ENCODE results near the gene CIZ1.
"Not testable (repeated sequence)": the region's sequence is repeated elsewhere in the genome, so short reads cannot be mapped to it uniquely, and the experiment has no call there.

The CIZ1 gene

DNA sequence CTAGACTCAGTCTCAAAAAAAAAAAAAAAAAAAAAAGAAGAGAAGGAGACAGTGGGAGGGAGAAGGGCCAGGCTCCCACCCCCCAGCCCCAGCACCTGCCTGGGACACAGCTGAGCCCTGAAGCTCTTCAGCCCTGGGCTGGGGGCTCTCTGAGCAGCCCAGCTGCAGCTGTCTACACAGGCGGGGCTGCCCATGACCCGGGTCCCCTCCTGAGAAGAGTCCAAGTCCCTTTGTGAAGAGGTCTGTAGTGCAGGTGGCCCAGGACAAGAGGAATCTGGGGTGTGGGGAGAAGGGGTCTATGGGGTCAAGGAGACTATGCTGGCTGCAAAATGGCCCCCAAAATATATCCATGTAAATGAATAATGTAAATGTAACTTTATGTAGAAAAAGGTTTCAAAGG lies 48.8 kb downstream of the CIZ1 start:
- no peak for FAIRE-seq

DNA sequence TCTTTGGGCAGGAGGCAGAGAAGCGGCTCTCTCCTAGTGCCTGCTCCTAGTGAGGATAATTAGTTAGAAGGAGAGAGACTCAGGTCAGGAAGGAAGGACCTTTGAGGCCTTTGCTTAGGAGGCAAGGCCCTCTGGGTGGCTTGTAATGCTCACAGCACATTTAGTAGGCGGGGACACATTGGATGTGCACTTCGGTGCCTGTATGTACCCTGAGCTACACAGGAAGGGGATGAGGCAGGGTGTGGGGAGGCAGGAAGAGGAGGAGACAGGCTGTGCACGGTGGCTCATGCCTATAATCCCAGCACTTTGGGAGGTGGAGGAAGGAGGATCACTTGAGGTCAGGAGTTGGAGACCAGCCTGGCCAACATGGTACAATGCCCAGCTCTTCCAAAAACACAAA lies 49.3 kb downstream of the CIZ1 start:
- no peak for FAIRE-seq

DNA sequence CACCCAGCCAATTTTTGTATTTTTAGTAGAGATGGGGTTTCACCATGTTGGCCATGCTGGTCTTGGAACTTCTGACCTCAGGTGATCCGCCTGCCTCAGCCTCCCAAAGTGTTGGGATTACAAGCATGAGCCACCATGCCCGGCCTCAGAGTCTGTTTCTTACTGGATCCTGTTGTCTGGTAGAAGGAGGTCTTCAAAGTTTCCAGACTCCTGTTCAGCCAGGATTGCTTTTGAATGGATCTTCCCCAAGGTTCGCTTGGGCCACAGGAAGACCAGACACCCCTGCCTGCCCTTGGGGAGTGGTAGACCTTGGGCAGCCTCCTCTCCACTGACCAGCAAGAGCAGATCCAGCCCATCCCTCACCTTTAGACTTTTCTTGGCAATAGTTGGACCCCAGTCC lies 49.8 kb downstream of the CIZ1 start:
- no peak for FAIRE-seq

DNA sequence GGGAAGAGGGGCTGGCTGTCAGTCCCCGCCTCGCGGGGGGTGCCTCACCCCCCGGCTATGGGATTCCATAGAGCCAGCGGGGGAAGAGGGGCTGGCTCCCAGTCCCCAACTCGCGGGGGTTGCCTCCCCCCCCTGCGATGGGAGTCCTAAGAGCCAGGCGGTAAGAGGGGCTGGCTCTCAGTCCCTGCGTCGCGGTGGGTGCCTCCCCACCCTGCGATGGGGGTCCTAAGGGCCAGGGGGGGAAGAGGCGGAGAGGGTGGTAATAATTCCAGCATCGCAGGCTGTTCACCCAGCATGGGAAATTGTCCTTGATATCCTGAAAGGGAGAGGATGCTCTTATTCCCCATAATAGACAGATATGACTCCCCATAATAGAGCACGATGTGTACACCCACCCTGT lies 51.8 kb downstream of the CIZ1 start:
- no peak for FAIRE-seq

DNA sequence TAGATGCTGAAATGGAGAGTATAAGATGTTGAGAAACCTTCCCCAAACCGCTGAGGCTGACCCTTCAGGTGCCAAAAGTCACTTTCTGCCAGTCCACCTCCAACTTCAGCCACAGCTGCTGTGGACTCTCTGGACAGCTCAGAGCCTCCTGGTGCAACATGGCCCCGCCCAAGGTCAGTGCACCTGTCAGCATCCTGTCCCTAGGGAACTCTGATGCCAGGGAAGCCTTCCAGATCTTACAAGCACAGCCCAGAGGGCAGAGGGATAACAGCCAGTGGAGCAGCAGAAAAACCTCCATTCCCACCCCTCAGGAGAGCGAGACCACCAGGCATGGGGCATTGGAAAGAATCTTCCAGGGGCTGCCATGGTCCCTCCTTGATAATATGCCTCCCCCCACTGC lies 53.4 kb downstream of the CIZ1 start:
- FAIRE-seq, result no peak

DNA sequence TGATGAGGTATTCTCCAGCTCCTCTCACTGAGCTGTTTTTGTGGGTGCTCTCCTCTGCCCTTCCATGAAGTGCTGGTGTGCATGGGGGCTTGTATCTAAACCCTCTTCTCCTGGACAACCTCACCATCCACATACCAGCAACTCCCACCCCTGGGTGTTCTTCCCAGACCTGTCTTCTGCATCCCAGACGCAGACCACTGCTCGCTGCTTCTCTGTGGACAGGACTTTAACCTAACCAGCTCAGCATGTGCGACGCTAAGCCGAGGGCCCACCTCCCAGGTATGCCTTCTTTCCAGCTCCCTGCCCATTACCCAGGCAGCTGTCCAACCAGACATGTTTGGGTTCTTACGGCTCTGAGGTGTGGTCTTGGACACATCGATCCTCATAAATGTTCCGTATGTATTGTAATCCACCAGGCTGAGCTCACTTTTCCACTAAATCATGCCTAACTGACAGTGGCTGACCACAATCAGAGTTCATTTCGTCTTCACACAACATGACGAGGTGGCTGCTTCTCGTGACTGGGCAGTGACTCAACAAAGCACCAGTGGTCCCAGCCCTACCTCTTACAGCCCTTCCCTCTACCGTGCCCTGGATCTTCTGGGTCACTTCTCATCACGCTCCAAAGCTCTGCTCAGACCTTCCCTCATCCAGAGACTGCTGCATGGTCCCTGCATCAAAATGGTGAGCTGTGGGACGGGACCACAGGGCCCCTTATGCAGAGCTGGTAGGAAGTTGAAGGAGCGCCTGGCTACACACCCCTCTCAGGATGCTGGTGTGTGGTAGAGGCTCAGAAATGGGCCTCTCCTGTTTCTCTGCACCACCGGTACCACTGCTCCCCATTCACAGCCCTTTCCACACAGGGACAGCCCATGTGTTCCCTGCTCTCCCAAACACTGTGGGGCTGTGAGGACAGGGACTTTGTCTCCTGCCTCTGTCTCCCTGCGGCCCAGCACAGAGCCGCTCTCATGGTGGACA lies 54.3 kb downstream of the CIZ1 start:
- no peak for FAIRE-seq

DNA sequence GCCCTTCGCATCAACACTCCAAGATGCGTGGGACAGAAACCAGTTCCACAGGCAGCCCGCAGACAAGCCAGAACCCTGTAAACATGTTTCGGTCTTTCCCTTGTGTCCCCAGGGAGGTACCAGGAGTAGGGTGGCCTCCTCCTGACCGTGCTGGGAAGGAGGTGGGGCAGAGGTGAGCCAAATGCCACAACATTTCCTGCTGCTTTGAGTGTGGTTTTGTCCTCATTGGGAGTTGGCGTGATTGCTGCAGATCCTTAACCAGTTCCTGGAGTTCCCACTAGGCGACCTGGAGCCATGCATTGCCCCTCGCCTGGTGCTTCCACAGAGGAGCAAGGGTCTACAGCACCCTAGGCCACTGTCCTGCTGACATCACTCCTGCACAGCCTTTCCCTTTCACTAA lies 55.8 kb downstream of the CIZ1 start:
- FAIRE-seq, result not testable (repeated sequence)

DNA sequence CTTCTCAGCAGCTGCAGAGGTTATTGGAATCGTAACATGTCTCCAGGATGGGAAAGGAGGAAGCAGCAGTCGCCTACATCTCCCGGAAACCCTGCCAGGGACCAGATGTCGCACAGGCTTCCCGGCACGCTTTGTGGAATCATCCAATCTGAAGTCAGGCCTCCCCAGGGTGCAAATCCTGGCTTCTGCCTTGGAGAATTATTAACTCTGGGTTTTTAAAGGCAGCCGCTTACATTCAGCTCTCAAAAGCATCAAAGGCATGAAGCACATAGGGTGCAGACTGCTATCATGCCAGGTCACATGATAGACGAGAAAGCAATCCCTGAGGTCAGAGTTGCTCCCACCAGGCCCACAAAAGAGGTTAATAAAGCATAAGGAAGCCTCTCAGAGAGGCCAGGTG lies 59.2 kb downstream of the CIZ1 start:
- peak; percentile 98 for FAIRE-seq

DNA sequence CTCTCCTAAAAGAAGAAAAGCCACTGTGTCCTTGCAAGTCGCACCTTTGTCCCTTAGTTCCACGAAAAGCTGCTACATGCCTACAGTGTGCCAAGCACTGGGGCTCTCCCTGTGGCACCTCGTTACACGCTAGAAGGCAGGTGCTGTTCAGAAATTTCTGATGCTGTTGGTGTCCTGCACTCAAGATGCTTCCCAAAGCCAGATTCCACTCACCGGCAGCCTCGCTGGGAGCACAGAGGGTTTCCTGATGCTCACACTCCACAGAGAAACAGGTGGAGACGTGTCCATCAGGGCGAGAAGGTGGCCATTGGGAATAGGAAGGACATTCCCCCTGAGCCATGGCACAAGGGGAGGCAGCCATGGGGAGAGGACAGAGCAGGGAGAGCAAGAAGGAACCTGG lies 60.0 kb downstream of the CIZ1 start:
- not testable (repeated sequence) for FAIRE-seq

DNA sequence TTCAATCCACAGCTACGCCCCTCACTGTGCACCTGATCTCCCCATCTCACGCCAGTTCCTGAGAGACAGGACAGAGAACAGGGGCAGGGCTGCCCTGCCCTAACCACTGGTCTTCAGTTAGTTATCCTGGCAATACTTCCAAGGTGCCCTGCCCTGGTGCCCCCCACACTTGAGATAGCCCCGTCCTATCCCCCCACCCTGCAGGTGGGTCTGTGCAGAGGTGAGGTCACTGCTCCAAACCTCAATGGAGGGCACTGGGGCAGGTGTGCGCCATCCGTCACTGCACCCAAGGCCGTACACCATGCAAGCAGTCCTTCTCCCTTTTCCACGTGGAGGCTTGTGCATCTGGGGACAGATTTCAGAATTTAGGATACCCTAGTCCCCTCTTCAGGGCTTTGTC lies 60.7 kb downstream of the CIZ1 start:
- not testable (repeated sequence) for FAIRE-seq

DNA sequence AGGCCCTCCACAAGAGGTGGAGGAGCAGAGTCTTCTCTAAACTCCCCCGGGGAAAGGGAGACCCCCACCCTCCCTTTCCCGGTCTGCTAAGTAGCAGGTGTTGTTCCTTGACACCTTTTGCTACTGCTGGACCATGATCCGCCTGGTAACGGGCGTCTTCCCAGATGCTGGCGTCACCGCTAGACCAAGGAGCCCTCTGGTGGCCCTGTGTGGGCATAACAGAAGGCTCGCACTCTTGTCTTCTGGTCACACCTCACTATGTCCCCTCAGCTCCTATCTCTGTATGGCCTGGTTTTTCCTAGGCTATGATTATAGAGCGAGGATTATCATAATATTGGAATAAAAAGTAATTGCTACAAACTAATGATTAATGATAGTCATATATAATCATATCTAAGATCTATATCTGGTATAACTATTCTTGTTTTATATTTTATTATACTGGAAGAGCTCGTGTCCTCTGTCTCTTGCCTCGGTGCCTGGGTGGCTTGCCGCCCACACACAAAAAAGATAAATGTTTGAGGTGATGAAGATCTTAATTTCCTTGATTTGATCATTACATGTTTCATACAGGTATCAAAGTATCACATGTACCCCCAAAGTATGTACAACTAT lies 61.3 kb downstream of the CIZ1 start:
- FAIRE-seq, result not testable (repeated sequence)

DNA sequence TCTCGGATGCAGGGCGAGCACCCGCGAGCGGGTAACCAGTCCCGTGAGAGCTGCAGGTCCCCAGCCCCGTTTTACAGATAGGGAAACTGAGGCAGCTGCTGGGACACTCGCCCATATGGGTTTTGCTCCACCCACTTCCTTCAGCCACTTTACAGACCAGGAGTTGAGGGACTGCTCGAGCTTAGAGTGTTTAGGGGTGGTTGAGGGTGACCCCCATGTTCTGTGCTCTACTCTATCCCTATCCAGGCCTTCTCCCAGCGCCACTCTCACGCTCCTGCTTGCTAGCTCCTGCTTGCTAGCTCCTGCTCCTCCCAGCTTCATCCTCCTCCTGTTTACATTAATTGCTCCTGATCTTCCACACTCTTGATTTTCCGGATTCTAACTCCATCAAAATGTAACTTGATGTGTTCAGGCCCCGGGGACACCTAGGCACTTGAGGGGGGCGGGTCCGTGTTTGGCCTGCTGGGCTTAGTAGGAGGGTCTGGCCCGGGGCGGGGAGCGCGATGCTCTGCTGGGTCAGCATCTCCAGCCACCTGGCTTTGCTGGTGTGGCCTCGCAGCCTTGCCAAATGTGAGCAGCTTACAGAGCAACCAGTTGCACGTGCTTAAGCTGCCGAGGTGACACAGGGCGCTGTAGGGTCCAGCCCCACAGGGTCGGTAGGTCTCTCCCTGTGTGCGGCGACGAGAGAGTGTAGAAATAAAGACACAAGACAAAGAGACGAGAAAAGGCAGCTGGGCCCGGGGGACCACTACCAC lies 62.4 kb downstream of the CIZ1 start:
- FAIRE-seq, result no peak

DNA sequence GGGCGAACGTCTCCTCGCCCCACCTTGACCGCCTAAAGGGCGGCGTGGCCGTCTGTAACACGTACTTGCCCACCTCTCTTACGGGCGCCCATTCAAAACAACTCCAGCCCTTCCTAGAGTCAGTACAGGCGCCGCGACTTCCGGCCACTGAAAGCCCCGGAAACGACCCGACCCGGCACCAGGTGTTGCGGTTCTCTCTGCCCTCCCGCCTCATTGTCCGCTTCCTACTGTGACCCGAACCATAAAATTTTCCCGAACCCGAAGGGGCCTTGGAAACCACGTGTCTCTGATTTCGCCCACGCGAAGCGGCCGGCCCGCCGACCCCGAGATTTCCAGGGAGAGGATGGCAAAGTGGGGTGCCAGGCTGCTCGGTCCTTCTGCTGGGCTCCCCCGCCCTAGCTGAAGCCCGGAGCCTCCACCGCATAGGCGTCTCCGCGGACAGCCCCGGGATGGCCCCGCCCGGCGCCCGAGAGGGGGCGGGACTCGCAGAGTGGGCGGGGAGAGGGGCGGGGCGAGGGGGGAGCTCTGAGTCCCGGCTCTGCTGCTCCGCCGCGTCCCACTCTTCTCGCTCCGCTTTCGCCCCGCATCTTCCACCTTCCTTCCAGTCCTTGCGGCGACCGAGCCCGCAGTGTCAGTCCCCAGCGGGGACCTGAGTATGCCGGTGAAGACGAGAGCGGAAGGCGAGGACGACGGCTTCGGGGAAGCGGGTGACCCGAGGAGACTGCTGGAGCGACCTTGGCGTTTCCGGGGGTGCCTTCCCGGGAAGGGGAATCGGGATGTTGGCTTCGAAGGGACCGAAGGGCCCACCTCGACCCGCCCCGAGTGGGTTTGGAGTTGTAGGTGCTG lies 63.2 kb downstream of the CIZ1 start:
- FAIRE-seq, result no peak

DNA sequence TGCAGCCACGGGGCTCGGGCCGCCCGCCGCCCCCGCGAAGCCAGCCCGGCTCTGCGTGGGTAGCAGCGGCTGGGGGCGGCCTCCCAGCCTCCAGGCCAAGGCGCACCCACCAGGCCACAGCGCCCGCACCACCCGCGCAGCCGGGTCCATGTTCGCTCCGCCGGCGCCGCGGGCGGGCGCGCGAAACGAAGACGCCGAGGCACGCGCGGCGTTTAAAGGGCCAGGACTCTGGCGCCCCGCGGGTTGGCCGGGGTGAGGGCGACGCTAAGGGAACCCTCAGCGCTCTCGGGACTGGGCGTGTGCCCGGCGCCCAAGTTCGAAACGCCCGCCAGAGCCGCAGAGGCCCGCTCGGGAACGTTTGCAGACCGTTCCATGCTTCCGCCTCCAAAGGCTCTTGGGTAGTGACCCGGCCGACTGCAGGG lies 63.8 kb downstream of the CIZ1 start, which contains the start of gene PTGES2:
PTGES2 (minus strand) TSS at position 162 of the 422 bp plus-strand sequence; CDS start at position 150, 12 bp downstream.
- no peak for FAIRE-seq

DNA sequence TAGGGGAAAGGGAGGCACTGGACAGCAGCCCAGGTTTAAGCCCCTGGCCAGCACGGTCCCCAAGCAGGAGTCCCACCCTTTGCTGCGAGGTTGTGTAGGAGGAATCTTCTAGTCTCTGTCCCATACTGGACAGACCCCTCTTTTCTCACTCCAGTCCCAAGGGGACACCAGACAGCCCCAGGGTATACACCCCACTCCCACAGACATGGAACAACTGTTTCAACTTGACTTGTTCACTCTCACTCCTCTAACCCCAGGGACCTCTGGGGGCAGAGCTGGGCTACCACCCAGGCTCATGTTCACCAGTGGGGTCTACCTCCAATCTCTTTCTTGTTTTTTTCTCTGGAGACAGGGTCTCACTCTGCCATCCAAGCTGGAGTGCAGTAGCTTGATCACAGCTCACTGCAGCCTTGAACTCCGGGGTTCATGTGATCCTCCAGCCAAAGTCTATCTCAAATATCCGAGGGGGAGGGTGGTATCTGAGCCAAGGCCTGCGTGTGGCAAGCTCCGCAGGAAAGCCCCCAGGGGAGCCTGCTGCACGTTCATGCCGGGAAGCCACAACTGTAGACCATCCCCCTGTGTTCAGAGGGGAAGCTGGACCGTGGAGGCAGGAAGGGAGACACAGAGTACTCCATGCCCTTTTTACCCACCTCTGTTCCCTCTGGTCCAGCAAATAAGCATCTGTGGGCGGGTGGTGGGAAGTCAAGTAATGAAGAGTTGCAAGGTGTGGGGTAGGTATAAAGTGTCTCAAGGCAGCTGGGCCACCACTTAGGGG lies 65.6 kb downstream of the CIZ1 start:
- no peak for FAIRE-seq

DNA sequence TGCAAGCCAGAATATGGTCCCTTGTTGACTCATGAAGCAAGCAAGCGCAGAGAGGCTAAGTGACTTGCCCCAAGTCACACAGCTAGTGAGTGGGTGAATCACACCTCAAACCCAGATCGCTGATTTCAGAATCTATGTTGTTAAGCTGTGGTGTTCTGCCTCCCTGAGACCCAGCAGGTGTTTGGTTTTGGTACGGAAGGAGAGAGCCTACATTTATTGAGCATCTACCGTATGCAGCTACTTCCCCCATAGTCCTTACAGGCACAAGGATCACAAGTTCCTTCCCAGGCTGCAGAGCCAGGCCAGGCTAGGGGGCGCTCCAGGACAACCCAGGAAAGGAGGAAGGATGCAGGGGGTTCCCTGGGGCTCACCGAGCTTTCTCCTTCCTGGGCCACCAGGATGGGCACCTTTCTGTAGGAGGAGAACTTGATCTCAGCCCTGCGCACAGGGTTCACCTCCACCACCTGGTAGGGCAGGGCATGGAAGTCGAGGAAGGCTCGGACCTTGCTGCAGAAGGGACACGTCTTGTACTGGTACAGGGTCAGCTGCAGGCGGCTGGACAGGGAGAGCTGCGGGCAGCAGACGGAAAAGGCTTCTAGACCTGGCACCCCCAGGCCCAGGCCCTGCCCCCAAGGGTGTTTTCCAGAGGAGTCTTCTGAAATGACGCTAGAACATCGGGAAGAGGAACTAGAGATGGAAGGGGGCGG lies 66.3 kb downstream of the CIZ1 start:
- FAIRE-seq, result no peak

DNA sequence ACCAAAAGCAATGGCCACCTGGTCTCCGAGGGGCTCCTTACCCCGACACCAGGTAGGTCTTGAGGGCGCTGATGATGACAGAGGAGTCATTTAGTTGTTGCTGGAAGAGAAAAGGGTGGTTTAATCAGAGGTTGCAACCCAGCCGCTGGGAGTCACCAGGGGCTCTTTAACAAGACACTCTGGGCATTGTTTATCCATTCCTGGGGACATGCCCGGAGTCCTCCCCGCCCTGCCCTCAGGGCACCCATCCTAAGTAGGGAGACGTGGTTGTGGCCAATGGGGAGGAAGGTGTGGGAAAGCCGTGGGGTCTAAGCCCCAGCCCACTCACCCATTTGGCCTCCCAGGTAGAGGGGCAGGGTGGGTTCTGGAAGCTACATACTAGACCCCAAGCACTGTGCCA lies 66.9 kb downstream of the CIZ1 start:
- FAIRE-seq, result no peak

DNA sequence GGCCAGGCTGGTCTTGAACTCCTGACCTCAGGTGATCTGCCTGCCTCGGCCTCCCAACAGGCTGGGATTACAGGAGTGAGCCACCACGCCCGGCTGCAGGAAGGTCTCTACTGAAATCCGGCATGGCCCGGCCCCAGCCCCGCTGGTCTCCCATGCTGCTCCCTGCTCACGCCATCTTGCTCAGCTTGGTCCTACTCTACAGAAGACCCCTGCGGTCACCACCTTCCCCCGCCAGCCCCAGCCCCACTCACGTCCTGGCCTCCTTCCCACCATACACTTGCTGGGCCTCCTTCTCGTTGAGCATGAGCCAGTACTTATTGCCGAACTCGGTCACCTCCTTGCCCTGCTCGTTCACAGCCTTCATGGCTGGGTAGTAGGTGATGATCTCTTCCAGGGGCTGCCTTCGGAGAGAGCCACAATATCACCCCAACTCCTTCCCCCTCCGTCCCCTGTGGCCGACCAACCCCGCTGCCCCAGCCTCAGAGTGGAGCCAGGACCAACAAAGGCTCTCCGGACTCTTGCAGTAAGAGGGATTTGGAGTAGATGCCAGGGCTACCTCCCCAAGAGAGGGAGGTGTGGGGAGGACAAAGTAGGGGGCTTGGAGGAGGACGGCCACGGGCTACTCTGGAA lies 67.8 kb downstream of the CIZ1 start:
- no peak for FAIRE-seq

DNA sequence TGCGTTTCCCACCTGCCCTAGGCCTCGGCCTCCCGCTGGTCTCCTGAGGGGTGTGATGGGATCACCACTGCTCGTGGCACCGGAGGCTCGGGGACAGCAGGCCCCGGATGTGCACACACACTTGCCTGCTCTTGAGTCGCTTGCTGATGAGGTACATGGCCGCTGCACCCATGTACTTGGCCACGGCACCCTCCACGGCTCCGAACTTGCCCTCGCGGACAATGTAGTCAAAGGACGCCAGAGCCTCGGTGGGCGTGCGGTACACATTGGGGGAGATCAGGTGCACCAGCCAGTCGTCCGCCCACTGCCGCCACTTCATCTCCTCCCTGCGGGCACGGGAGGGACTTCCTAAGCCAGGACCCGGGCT lies 68.6 kb downstream of the CIZ1 start:
- FAIRE-seq, result no peak

All from islet of Langerhans (tissue), 1 donor.